Endothelial cell of umbilical vein (primary cell): Measurements from ENCODE around the gene SPTBN4.

Experiments used
- CTCF ChIP-seq, 2 donors: IDR thresholded peaks; 1 replicate in 1 of 2; 2 replicates in 1 of 2; pipeline ENCODE4 v1.5.1; 2011; ENCODE audit warnings: low read length in 2 of 2, mild to moderate bottlenecking in 2 of 2, moderate library complexity in 2 of 2, control low read depth in 1 of 2, inconsistent platforms in 1 of 2, low read depth in 1 of 2; ENCODE audit not compliant: insufficient read depth in 1 of 2; ENCODE audit errors: extremely low read depth in 1 of 2
- EZH2 ChIP-seq: IDR thresholded peaks from 2 replicates; pipeline ENCODE4 v1.6.1; 2012; ENCODE audit warnings: borderline replicate concordance, low read depth, mild to moderate bottlenecking, moderate library complexity, low read length, inconsistent platforms; ENCODE audit not compliant: severe bottlenecking
- FOS ChIP-seq: IDR thresholded peaks from 2 replicates; pipeline ENCODE4 v1.6.1; 2011; ENCODE audit warnings: mild to moderate bottlenecking, low read length, moderate library complexity, borderline replicate concordance; ENCODE audit not compliant: insufficient read depth
- GATA2 ChIP-seq: IDR thresholded peaks from 2 replicates; pipeline ENCODE4 v1.7.0; 2011; ENCODE audit warnings: low read depth, mild to moderate bottlenecking, moderate library complexity, mixed read lengths, low read length; ENCODE audit not compliant: insufficient read length, insufficient read depth
- JUN ChIP-seq: IDR thresholded peaks from 2 replicates; pipeline ENCODE4 v1.6.1; 2011; ENCODE audit warnings: borderline replicate concordance, low read depth; ENCODE audit not compliant: insufficient read length, insufficient read depth
- POLR2A ChIP-seq: IDR thresholded peaks from 2 replicates; pipeline ENCODE4 v1.6.1; 2012; ENCODE audit warnings: low read depth, mild to moderate bottlenecking, control low read depth, low read length
- TF ChIP-seq, protein P1 (sequence below): IDR thresholded peaks from 2 replicates; pipeline ENCODE4 v1.6.1; 2011; ENCODE audit not compliant: insufficient read depth, insufficient read length

DNA sequence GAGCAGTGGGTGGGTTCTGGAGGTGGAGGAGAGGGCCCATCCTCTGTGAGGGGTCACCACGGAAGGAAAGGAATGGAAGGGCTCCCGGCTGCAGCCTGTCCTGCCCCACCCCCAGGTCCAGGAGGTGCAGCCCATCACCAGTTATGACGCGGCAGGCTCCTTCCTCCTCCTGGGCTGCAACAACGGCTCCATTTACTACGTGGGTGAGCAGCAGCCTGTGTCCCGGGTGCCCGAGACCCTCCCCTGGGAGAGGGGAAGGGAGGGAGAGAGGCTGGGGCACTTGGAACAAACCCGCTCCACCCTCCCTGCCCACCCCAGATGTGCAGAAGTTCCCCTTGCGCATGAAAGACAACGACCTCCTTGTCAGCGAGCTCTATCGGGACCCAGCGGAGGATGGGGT, 116.5 kb downstream of the SPTBN4 start:
- TF ChIP-seq POLR2A = no peak
- no peak for TF ChIP-seq CTCF (IDR thresholded peaks at IDR 0.05; ENCODE audit: extremely low read depth in 1 of 2, insufficient read depth in 1 of 2, low read depth in 1 of 2, low read length in 2 of 2)
- TF ChIP-seq, protein P1, sequence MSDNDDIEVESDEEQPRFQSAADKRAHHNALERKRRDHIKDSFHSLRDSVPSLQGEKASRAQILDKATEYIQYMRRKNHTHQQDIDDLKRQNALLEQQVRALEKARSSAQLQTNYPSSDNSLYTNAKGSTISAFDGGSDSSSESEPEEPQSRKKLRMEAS = no peak
- no peak for TF ChIP-seq EZH2
- no peak for TF ChIP-seq FOS
- TF ChIP-seq GATA2 = no peak
- no peak for TF ChIP-seq JUN
